ENCODE measurements around the gene SPPL2A. TPM values are rescaled to one million over a fixed set of nuclear protein-coding genes. Genes with fewer than 3 reads are reported as not detected.

The SPPL2A gene
- total RNA-seq, 1 experiment from 2014 or later: 64.4 TPM

- H3K27ac ChIP-seq (ENCODE audit: insufficient read length, low read depth, low read length): no peak overlapping the region
- no peak overlapping the region for H4K91ac ChIP-seq (ENCODE audit: insufficient read length, low read depth, low read length)
- H3K79me1 ChIP-seq (ENCODE audit: insufficient read depth, low read depth, low read length, poor library complexity, severe bottlenecking): no peaks in the 10 kb centered on the region
- no peaks in the 10 kb centered on the region for H3K27me3 Mint-ChIP-seq (ENCODE audit: low read depth)
- H3K27me3 ChIP-seq (ENCODE audit: insufficient read depth, low read length): no peaks in the 10 kb centered on the region
- no peak for DNase-seq
- no peak overlapping the region for H3K4me3 Mint-ChIP-seq
- no peaks in the 10 kb centered on the region for H3K4me1 Mint-ChIP-seq
- no peak overlapping the region for H2AK5ac ChIP-seq (ENCODE audit: insufficient read length, low read length)
- no peak overlapping the region for H3K23ac ChIP-seq (ENCODE audit: insufficient read length, low read depth, low read length)
- no peaks in the 10 kb centered on the region for H3K36me3 Mint-ChIP-seq (ENCODE audit: insufficient read depth in 1 of 3, low read depth in 3 of 3)
- H3K23me2 ChIP-seq (ENCODE audit: insufficient read length, low read depth, low read length, poor library complexity, severe bottlenecking): no peaks in the 10 kb centered on the region
- H4K20me1 ChIP-seq (ENCODE audit: control insufficient read depth, insufficient read depth, insufficient read length): no peaks in the 10 kb centered on the region
- H2BK15ac ChIP-seq (ENCODE audit: low read depth, low read length): no peak overlapping the region
- H3K4ac ChIP-seq (ENCODE audit: low read depth, low read length): no peak overlapping the region
- no peak for TF ChIP-seq CTCF (conservative IDR thresholded peaks at IDR 0.05)
- H2AFZ ChIP-seq (ENCODE audit: low read length): no peak overlapping the region
- H3K9me3 ChIP-seq (ENCODE audit: control insufficient read depth, low read depth, low read length): no peaks in the 10 kb centered on the region
- no peak overlapping the region for H3K56ac ChIP-seq (ENCODE audit: insufficient read length, low read depth, low read length)
- H3K79me2 ChIP-seq (ENCODE audit: insufficient read depth, low read length): no peaks in the 10 kb centered on the region
- H3K9me3 Mint-ChIP-seq: no peaks in the 10 kb centered on the region
- no peak overlapping the region for H3K9ac ChIP-seq (ENCODE audit: extremely low read depth, insufficient read length, low read length)
- no peak overlapping the region for H2BK5ac ChIP-seq (ENCODE audit: insufficient read length, low read length)
- no CpG with 5 or more reads among the region's 3 CpGs for WGBS (ENCODE audit: extremely low coverage, insufficient read length, low lambda C conversion rate)
- no peak overlapping the region for H2BK120ac ChIP-seq (ENCODE audit: low read depth, low read length, poor library complexity, severe bottlenecking)
- no peak overlapping the region for H3K27ac Mint-ChIP-seq
- no peak overlapping the region for H3T11ph ChIP-seq (ENCODE audit: low read length)
- H3K4me2 ChIP-seq (ENCODE audit: insufficient read depth, insufficient read length, low read length): no peak overlapping the region
- no peak overlapping the region for H2BK12ac ChIP-seq (ENCODE audit: insufficient read length, low read depth, low read length)
- H3K18ac ChIP-seq (ENCODE audit: insufficient read length, low read depth, low read length): no peak overlapping the region
- H4K5ac ChIP-seq (ENCODE audit: insufficient read length, low read depth, low read length): no peak overlapping the region
- H4K8ac ChIP-seq (replicated peaks; ENCODE audit: insufficient read length, low read depth, low read length): no peak overlapping the region
- H3K14ac ChIP-seq (ENCODE audit: insufficient read depth, low read length): no peak overlapping the region
- H2BK20ac ChIP-seq (ENCODE audit: low read depth, low read length, poor library complexity, severe bottlenecking): no peak overlapping the region
- no peaks in the 10 kb centered on the region for H3K4me1 ChIP-seq (ENCODE audit: insufficient read depth, low read length)
Measured at GRCh38 chr15:50777042-50777441, 11.5 kb upstream of the SPPL2A start.
